ENCODE data around the gene SMYD1.

DNA sequence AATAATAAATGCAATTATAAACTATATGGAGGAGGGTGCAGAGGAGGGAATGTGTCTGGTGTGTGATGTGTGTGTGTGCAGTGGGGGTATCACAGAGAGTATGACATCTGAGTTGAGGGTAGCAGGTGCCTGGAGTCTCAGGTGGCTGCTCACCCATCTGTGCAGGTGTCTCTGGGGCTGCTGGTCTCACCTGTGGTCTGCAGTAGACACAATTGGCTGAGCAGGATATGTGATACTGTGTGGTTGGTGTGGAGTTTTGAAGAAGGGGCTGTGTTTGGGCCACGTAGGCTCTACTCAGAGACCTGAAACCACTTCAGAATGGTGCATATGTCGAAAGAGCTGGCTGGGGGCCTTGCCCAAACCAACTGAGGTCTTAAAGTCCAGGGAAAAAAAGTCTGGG lies 43.2 kb downstream of the SMYD1 start:
- TF ChIP-seq POLR2A (IDR thresholded peaks at IDR 0.05) (no peak), POLR2AphosphoS5 (IDR thresholded peaks at IDR 0.05) (no peak), EP300 (IDR thresholded peaks at IDR 0.05) (no peak)
- TF ChIP-seq, protein P1, sequence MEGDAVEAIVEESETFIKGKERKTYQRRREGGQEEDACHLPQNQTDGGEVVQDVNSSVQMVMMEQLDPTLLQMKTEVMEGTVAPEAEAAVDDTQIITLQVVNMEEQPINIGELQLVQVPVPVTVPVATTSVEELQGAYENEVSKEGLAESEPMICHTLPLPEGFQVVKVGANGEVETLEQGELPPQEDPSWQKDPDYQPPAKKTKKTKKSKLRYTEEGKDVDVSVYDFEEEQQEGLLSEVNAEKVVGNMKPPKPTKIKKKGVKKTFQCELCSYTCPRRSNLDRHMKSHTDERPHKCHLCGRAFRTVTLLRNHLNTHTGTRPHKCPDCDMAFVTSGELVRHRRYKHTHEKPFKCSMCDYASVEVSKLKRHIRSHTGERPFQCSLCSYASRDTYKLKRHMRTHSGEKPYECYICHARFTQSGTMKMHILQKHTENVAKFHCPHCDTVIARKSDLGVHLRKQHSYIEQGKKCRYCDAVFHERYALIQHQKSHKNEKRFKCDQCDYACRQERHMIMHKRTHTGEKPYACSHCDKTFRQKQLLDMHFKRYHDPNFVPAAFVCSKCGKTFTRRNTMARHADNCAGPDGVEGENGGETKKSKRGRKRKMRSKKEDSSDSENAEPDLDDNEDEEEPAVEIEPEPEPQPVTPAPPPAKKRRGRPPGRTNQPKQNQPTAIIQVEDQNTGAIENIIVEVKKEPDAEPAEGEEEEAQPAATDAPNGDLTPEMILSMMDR (IDR thresholded peaks at IDR 0.05) = no peak
